GM23338 (cell line): Measurements from ENCODE around the gene GLI3. TPM values are rescaled to one million over a fixed set of nuclear protein-coding genes. Genes with fewer than 3 reads are reported as not detected.

Experiments used
- ATAC-seq: fragments of 200-7000 bp; cut with Tn5 transposase; 3 replicates; pipeline ENCODE4 v1.9.1; 2020
- DNase-seq: peaks from one replicate; pipeline ENCODE4 v3.0.0-alpha.2; 2015; ENCODE audit warnings: low spot score
- H2AFZ ChIP-seq: fragments of 200-600 bp; sonication (generic); 2 replicates; pipeline ENCODE4 v1.8.0; 2016; ENCODE audit warnings: antibody characterized with exemption, mild to moderate bottlenecking, moderate library complexity
- H3F3A ChIP-seq: fragments of 200-600 bp; sonication (generic); replicated peaks from 2 replicates; pipeline ENCODE4 v1.8.0; 2017; ENCODE audit warnings: antibody characterized with exemption, mixed run types, low read depth
- H3K27ac ChIP-seq: fragments of 200-600 bp; sonication (generic); 2 replicates; pipeline ENCODE4 v1.6.1; 2016; ENCODE audit warnings: low read depth
- H3K27me3 ChIP-seq: fragments of 200-600 bp; sonication (generic); 2 replicates; pipeline ENCODE4 v1.8.0; 2016; ENCODE audit warnings: mild to moderate bottlenecking, mixed run types, moderate library complexity; ENCODE audit not compliant: insufficient read depth
- H3K36me3 ChIP-seq: fragments of 200-600 bp; sonication (generic); 2 replicates; pipeline ENCODE4 v1.8.0; 2016; ENCODE audit warnings: mild to moderate bottlenecking; ENCODE audit not compliant: insufficient read depth
- H3K4me1 ChIP-seq: fragments of 200-600 bp; sonication (generic); 2 replicates; pipeline ENCODE4 v1.8.0; 2016; ENCODE audit warnings: mild to moderate bottlenecking, moderate library complexity; ENCODE audit not compliant: insufficient read depth
- H3K4me2 ChIP-seq: fragments of 200-600 bp; sonication (generic); 2 replicates; pipeline ENCODE4 v1.7.1; 2017; ENCODE audit warnings: mixed run types
- H3K4me3 ChIP-seq: fragments of 200-600 bp; sonication (generic); 2 replicates; pipeline ENCODE4 v1.6.1; 2016; ENCODE audit warnings: mixed run types
- H3K79me2 ChIP-seq: fragments of 200-600 bp; sonication (generic); replicated peaks from 2 replicates; pipeline ENCODE4 v1.8.0; 2017; ENCODE audit warnings: mild to moderate bottlenecking; ENCODE audit not compliant: insufficient read depth
- H3K9me2 ChIP-seq: fragments of 200-600 bp; sonication (generic); 2 replicates; pipeline ENCODE4 v1.8.0; 2017; ENCODE audit not compliant: insufficient read depth
- H4K20me1 ChIP-seq: fragments of 200-600 bp; sonication (generic); replicated peaks from 2 replicates; pipeline ENCODE4 v1.8.0; 2017; ENCODE audit warnings: mild to moderate bottlenecking; ENCODE audit not compliant: insufficient read depth
- H3K27ac Mint-ChIP-seq: 2 replicates; pipeline ENCODE4 v1.8.0; 2020; ENCODE audit warnings: inconsistent platforms, mild to moderate bottlenecking, moderate library complexity, mixed read lengths
- H3K27me3 Mint-ChIP-seq: 3 replicates; pipeline ENCODE4 v1.8.0; 2022; ENCODE audit warnings: low read depth, mild to moderate bottlenecking, moderate library complexity, mixed read lengths, inconsistent platforms; ENCODE audit not compliant: insufficient read depth, poor library complexity
- H3K36me3 Mint-ChIP-seq: 3 replicates; pipeline ENCODE4 v1.8.0; 2021; ENCODE audit warnings: low read depth, mild to moderate bottlenecking, inconsistent platforms, moderate library complexity, mixed read lengths
- H3K4me1 Mint-ChIP-seq: 3 replicates; pipeline ENCODE4 v1.8.0; 2020; ENCODE audit warnings: mild to moderate bottlenecking, inconsistent platforms, mixed read lengths
- H3K4me3 Mint-ChIP-seq: 3 replicates; pipeline ENCODE4 v1.8.0; 2021; ENCODE audit warnings: moderate library complexity, mild to moderate bottlenecking, inconsistent platforms, mixed read lengths
- H3K9me3 Mint-ChIP-seq: 3 replicates; pipeline ENCODE4 v1.8.0; 2020; ENCODE audit warnings: moderate library complexity, mild to moderate bottlenecking, inconsistent platforms, mixed read lengths
- CREB1 ChIP-seq: fragments of 250-450 bp; sonication (Bioruptor Pico); IDR thresholded peaks from 2 replicates; pipeline ENCODE4 v1.5.0; 2020; ENCODE audit warnings: low read depth, mild to moderate bottlenecking, moderate library complexity
- CTCF ChIP-seq, 2 experiments: fragments of 200-600 bp in 1 of 2; sonication (generic) in 1 of 2; conservative IDR thresholded peaks; 2 replicates each; pipeline versions ENCODE4 v1.5.1 to v1.6.1; 2016 to 2017; ENCODE audit warnings: antibody characterized with exemption in 2 of 2, low read depth in 2 of 2, mild to moderate bottlenecking in 2 of 2, moderate library complexity in 1 of 2
- ETS1 ChIP-seq: IDR thresholded peaks from 2 replicates; pipeline ENCODE4 v1.6.1; 2016; ENCODE audit warnings: antibody characterized with exemption
- EZH2 ChIP-seq: fragments of 200-600 bp; sonication (generic); IDR thresholded peaks from one replicate; pipeline ENCODE4 v1.8.0; 2017; ENCODE audit warnings: antibody characterized with exemption, mild to moderate bottlenecking, low read depth; ENCODE audit not compliant: unreplicated experiment
- EZH2phosphoT487 ChIP-seq: fragments of 200-600 bp; sonication (generic); IDR thresholded peaks from one replicate; pipeline ENCODE4 v1.8.1; 2018; ENCODE audit warnings: antibody characterized with exemption; ENCODE audit not compliant: unreplicated experiment
- NANOG ChIP-seq: IDR thresholded peaks from 2 replicates; pipeline ENCODE4 v1.6.1; 2016; ENCODE audit warnings: antibody characterized with exemption, borderline replicate concordance
- POLR2AphosphoS5 ChIP-seq: IDR thresholded peaks from 2 replicates; pipeline ENCODE4 v1.6.1; 2016; ENCODE audit warnings: antibody characterized with exemption, low read depth
- REST ChIP-seq: IDR thresholded peaks from one replicate; pipeline ENCODE4 v1.6.1; 2018; ENCODE audit warnings: antibody characterized with exemption; ENCODE audit not compliant: unreplicated experiment
- STAT1 ChIP-seq: IDR thresholded peaks from one replicate; pipeline ENCODE4 v1.6.1; 2016; ENCODE audit warnings: antibody characterized with exemption; ENCODE audit not compliant: unreplicated experiment
- ZNF114 ChIP-seq: fragments of 250-450 bp; sonication (Bioruptor Pico); IDR thresholded peaks from 2 replicates; pipeline ENCODE4 v1.5.0; 2020; ENCODE audit warnings: mild to moderate bottlenecking, moderate library complexity
- ZNF331 ChIP-seq: fragments of 250-450 bp; sonication (Bioruptor Pico); IDR thresholded peaks from 2 replicates; pipeline ENCODE4 v1.5.0; 2020; ENCODE audit warnings: low read depth, mild to moderate bottlenecking, moderate library complexity
- polyA plus RNA-seq: library from polyadenylated mRNA; unstranded; fragments of >200 nt; fragmentation: Nextera tagmentation; extraction: Ambion mirVana; gene quantifications from 2 replicates; pipeline ENCODE4 v1.2.1, GENCODE V29; 2016
- total RNA-seq: library from RNA; depleted of rRNA; stranded (reverse); fragments of >200 nt; shearing (Covaris generic); gene quantifications from 2 replicates; pipeline ENCODE4 v1.2.3, GENCODE V29; 2014

The GLI3 gene
- total and polyA plus RNA-seq, 2 experiments from 2014 or later = 16.1 to 17.9 TPM

GRCh38 chr7:41954976-41955375 is 282.0 kb downstream of the GLI3 start:
- H3K4me2 ChIP-seq = no peak overlapping the region
- no peak overlapping the region for H3K4me3 Mint-ChIP-seq
- no peak overlapping the region for H3K4me3 ChIP-seq
- no peaks in the 10 kb centered on the region for H3K9me3 Mint-ChIP-seq
- peaks cover 3% of the 10 kb centered on the region; the same call in 1 of the 2 replicates for H3K9me2 ChIP-seq
- no peaks in the 10 kb centered on the region; the same call in 2 of the 3 replicates for H3K36me3 Mint-ChIP-seq
- ATAC-seq = no peak
- no peak overlapping the region for H2AFZ ChIP-seq
- no peaks in the 10 kb centered on the region for H3K79me2 ChIP-seq
- no peaks in the 10 kb centered on the region; the same call in 1 of the 2 replicates for H3K36me3 ChIP-seq
- no peak for TF ChIP-seq EZH2phosphoT487
- no peak for TF ChIP-seq CTCF (conservative IDR thresholded peaks at IDR 0.05; ENCODE audit: low read depth in 2 of 2)
- no peak for TF ChIP-seq ETS1
- no peak for TF ChIP-seq REST
- no peak for TF ChIP-seq ZNF331 (CRISPR knock-in tag)
- no peak for TF ChIP-seq EZH2
- no peak for TF ChIP-seq CREB1 (CRISPR knock-in tag)
- TF ChIP-seq ZNF114 = no peak
- TF ChIP-seq NANOG = no peak
- TF ChIP-seq POLR2AphosphoS5 = no peak
- no peak for TF ChIP-seq STAT1
- no peaks in the 10 kb centered on the region for H3K27me3 ChIP-seq
- H3K4me1 ChIP-seq = no peaks in the 10 kb centered on the region
- H4K20me1 ChIP-seq = no peaks in the 10 kb centered on the region
- no peak overlapping the region for H3K27ac ChIP-seq
- no peak overlapping the region for H3K27ac Mint-ChIP-seq
- no peak for DNase-seq
- H3F3A ChIP-seq = no peaks in the 10 kb centered on the region
- peaks cover 26% of the 10 kb centered on the region for H3K4me1 Mint-ChIP-seq
- peaks cover 5% of the 10 kb centered on the region for H3K27me3 Mint-ChIP-seq
